Stimulated activated naive B cell treated with anti-CD40 and anti-IgM and Interleukin-4, amounts not matched to agents 10 μg/mL and 1 μg/mL and 100 μg/mL, for 72 hours (primary cell): Measurements from ENCODE around the gene IL15RA.
"Not testable (repeated sequence)": the region's sequence is repeated elsewhere in the genome, so short reads cannot be mapped to it uniquely, and the experiment has no call there.

ENCODE experiments used
- ATAC-seq, 2 donors: fragments of 150-1000 bp; cut with Tn5 transposase; replicated peaks; 2 replicates each; pipeline ENCODE4 v1.10.0; 2021; ENCODE audit warnings: moderate library complexity in 1 of 2
- DNase-seq: peaks from one replicate; pipeline ENCODE4 v3.0.0; 2021
- H3K27ac Mint-ChIP-seq: one replicate; pipeline ENCODE4 v1.8.0; 2022; ENCODE audit warnings: mild to moderate bottlenecking, mixed read lengths
- H3K27me3 Mint-ChIP-seq, 2 donors: one replicate each; pipeline ENCODE4 v1.8.0; 2022; ENCODE audit warnings: mixed read lengths in 2 of 2
- H3K36me3 Mint-ChIP-seq, 2 donors: one replicate each; pipeline ENCODE4 v1.8.0; 2022; ENCODE audit warnings: mixed read lengths in 2 of 2, mild to moderate bottlenecking in 1 of 2
- H3K4me1 Mint-ChIP-seq, 2 donors: one replicate each; pipeline ENCODE4 v1.8.0; 2022; ENCODE audit warnings: mixed read lengths in 2 of 2, mild to moderate bottlenecking in 1 of 2
- H3K4me3 Mint-ChIP-seq, 2 donors: one replicate each; pipeline ENCODE4 v1.8.0; 2022; ENCODE audit warnings: mild to moderate bottlenecking in 2 of 2, mixed read lengths in 2 of 2, moderate library complexity in 1 of 2
- H3K9me3 Mint-ChIP-seq, 2 donors: one replicate each; pipeline ENCODE4 v1.8.0; 2022; ENCODE audit warnings: mixed read lengths in 2 of 2, mild to moderate bottlenecking in 1 of 2

Gene IL15RA

GRCh38 chr10:5970527-5970926 lies 6.8 kb downstream of the IL15RA start:
- Mint-ChIP-seq H3K36me3 (peaks cover 17 to 18% of the 10 kb centered on the region in 2 donors), H3K27me3 (no peaks in the 10 kb centered on the region), H3K27ac (no peak overlapping the region), H3K4me3 (no peak overlapping the region), H3K9me3 (no peaks in the 10 kb centered on the region), H3K4me1 (peaks cover 26 to 33% of the 10 kb centered on the region in 2 donors)
- DNase-seq (no peak), ATAC-seq (no peak)

GRCh38 chr10:5970066-5970465 lies 7.3 kb downstream of the IL15RA start:
- Mint-ChIP-seq H3K4me3 (no peak overlapping the region), H3K27me3 (no peaks in the 10 kb centered on the region), H3K36me3 (peaks cover 18 to 20% of the 10 kb centered on the region in 2 donors), H3K27ac (no peak overlapping the region), H3K9me3 (no peaks in the 10 kb centered on the region), H3K4me1 (peaks cover 23 to 29% of the 10 kb centered on the region in 2 donors)
- DNase-seq: no peak
- ATAC-seq: no peak

- no peaks in the 10 kb centered on the region for H3K27me3 Mint-ChIP-seq
- DNase-seq: no peak
- no peak overlapping the region for H3K4me3 Mint-ChIP-seq
- peaks cover 20 to 21% of the 10 kb centered on the region in 2 donors for H3K36me3 Mint-ChIP-seq
- H3K4me1 Mint-ChIP-seq: peaks cover 18 to 20% of the 10 kb centered on the region in 2 donors
- no peak for ATAC-seq
- H3K9me3 Mint-ChIP-seq: no peaks in the 10 kb centered on the region
- no peak overlapping the region for H3K27ac Mint-ChIP-seq
These were observed 8.5 kb downstream of the IL15RA start for GRCh38 chr10:5968681-5969453.

DNA sequence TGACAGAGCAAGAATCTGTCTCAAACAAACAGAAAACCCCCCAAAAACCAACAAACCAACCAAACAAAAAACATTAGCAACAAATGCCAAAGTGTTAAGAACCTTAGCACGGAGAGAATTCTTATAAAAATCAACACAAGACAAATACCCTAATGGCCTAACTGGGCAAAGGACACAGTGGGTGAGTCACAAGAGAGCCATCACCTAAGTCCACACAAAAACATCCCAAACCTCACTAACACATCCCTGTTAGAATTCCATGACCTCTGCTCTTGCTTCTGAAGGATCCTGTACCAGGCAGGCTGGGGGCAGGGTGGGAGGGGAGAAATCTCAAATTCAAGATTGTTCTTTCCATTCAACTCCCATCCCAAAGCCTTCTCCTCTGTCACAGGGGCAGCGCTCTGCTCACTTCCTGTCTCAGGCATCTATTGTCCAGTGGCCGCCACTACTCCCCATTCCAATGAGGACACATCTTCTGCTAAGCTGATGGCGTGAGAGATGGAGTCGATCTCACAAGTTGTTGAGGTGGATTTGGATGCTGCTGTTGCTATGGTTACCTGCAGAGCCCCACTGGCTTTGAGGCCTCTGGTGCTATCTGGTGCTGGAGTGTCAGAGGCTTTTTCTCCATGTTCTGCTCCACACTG lies 9.2 kb downstream of the IL15RA start:
- Mint-ChIP-seq H3K27me3 (no peaks in the 10 kb centered on the region), H3K4me1 (peaks cover 18 to 19% of the 10 kb centered on the region in 2 donors), H3K27ac (no peak overlapping the region), H3K9me3 (no peaks in the 10 kb centered on the region), H3K36me3 (peaks cover 24% of the 10 kb centered on the region in 2 donors), H3K4me3 (no peak overlapping the region)
- ATAC-seq: no peak
- no peak for DNase-seq

DNA sequence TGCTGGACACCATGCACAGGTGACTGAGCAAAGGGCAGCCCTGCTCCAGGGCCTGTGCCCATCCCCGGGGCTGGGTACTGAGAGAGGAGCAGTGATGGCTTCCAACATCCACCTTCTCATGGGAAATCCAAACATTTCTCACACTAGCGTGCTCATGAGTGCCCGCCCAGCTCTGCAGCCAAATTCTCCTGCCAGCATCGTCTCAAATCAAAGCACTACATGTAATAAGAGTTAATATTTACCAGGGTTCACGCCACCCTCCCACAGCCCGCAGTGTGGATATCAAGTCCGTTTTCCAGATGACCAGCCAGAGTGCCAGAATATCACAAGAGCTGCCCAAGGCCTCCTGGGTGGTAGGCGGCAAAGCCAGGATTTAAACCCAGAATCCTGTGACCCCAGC lies 12.1 kb downstream of the IL15RA start:
- DNase-seq (no peak), ATAC-seq (no peak)
- no peaks in the 10 kb centered on the region for H3K27me3 Mint-ChIP-seq
- H3K9me3 Mint-ChIP-seq: no peaks in the 10 kb centered on the region
- no peak overlapping the region for H3K27ac Mint-ChIP-seq
- peaks cover 32 to 42% of the 10 kb centered on the region in 2 donors for H3K36me3 Mint-ChIP-seq
- no peak overlapping the region for H3K4me3 Mint-ChIP-seq
- H3K4me1 Mint-ChIP-seq: peaks cover 0 to 7% of the 10 kb centered on the region in 2 donors

- Mint-ChIP-seq H3K4me1 (peaks cover 0 to 4% of the 10 kb centered on the region in 2 donors), H3K36me3 (peaks cover 36 to 48% of the 10 kb centered on the region in 2 donors), H3K4me3 (no peak overlapping the region), H3K9me3 (no peaks in the 10 kb centered on the region), H3K27ac (no peak overlapping the region), H3K27me3 (no peaks in the 10 kb centered on the region)
- ATAC-seq: no peak
- no peak for DNase-seq
These were observed 12.6 kb downstream of the IL15RA start for GRCh38 chr10:5964736-5965135.

DNA sequence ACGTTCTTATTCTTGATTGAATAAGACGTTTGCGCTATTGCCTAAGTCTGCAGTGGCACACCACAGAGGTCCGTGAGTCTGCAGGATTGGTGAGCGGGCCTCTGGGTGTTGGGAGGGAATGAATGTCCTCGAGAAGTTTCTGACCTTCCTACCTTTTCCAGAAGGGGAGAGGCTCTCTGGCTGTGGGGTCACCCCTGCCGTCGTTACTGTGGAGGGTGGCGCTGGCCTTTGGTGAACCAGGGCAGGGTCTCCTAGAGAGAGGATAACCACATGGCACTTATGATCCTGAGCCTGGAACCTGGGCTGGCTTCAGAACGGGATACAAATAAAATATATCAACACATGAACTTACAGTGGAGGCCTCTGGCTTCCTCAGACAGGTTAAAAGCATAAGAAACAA lies 13.8 kb downstream of the IL15RA start:
- no peaks in the 10 kb centered on the region for H3K27me3 Mint-ChIP-seq

DNA sequence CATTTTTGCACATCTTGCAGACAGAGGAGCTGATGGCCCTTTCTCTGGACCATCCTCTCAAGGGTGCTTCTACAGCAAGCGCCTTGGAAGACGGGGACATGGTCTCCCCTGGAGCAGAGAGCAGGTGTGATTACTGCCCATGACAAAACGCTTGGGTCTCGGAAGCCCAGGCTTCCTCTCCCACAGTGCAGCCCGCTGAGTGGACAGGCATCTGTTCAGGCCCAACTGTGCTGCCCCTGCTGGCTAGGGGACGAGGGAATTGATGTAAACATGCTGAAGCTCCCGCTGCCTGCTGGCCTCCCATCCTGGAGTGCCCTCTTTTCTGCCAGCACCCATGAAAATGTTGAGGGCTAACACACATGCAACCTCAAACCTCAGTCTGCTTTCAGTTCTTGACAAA lies 14.3 kb downstream of the IL15RA start:
- DNase-seq (no peak), ATAC-seq (no peak)
- peaks cover 0 to 1% of the 10 kb centered on the region in 2 donors for H3K4me1 Mint-ChIP-seq
- no peaks in the 10 kb centered on the region for H3K27me3 Mint-ChIP-seq
- H3K4me3 Mint-ChIP-seq: no peak overlapping the region
- no peak overlapping the region for H3K27ac Mint-ChIP-seq
- H3K36me3 Mint-ChIP-seq: peaks cover 32 to 53% of the 10 kb centered on the region in 2 donors
- no peaks in the 10 kb centered on the region for H3K9me3 Mint-ChIP-seq

More for the DNA sequence above, 13.8 kb downstream of the IL15RA start:
- DNase-seq (no peak), ATAC-seq (no peak)
- H3K4me1 Mint-ChIP-seq: peaks cover 0 to 3% of the 10 kb centered on the region in 2 donors
- H3K4me3 Mint-ChIP-seq: no peak overlapping the region
- peaks cover 37 to 57% of the 10 kb centered on the region in 2 donors for H3K36me3 Mint-ChIP-seq
- no peak overlapping the region for H3K27ac Mint-ChIP-seq
- H3K9me3 Mint-ChIP-seq: no peaks in the 10 kb centered on the region

DNA sequence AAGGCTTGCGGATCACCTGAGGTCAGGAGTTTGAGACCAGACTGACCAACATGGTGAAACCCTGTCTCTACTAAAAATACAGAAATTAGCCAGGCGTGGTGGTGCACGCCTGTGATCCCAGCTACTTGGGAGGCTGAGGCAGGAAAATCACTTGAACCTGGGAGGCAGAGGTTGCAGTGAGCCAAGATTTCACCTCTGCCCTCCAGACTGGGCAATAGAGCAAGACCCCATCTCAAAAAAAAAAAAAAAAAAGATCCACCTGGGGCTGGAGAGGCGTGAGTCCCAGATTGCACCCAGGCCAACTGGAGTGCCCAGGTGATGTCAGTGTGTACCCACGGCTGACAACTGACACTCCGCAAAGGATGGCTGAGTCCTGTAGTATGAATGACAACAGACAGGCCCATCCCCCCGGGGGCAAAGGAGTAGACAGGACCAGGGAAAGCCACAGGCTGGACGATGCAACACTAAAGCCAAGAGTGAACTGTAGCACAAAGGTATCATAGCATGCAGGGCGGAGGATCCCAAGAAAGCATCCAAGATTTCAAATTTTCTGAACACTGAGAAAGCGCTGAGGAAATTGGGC lies 14.9 kb downstream of the IL15RA start:
- H3K9me3 Mint-ChIP-seq, H3K4me3 Mint-ChIP-seq, ATAC-seq, H3K27ac Mint-ChIP-seq, H3K4me1 Mint-ChIP-seq, DNase-seq, H3K27me3 Mint-ChIP-seq: not testable (repeated sequence)
- peaks cover 33 to 47% of the 10 kb centered on the region in 2 donors for H3K36me3 Mint-ChIP-seq

DNA sequence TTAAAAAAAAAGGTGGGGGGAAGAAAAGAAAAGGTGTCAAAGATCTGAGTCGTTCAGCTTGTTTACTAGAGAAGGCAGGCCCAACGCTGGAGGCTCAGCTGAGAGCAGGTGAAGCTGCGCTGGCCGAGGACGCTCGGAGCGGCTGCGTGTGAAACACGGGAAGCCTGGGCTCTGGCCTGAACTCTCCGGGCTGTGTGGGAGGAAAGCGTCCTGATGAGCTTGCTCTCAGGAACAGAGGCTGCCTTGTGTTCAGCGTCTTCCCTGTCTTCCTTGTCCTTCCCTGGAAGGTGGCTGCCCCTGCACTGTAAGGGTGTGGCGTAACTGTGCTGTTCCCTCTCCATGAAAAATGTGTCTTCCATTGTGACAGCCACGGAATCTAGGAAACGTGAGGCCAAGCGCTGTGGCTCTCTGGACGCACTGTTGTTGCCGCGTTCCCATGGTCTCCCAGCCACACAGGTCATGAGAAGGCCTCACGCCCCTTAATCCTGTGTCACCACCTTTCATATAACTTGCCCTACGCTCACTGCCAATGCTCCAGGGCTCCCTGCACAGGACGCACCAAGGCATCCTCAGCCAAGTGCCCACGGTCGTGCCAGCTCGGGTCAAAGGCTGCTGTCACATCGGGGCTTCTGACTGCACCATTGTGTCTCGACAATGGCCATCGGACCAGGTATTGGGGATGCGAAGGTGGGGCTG lies 15.8 kb downstream of the IL15RA start:
- H3K4me1 Mint-ChIP-seq: no peaks in the 10 kb centered on the region
- ATAC-seq (no peak), DNase-seq (no peak)
- no peaks in the 10 kb centered on the region for H3K9me3 Mint-ChIP-seq
- peaks cover 37 to 50% of the 10 kb centered on the region in 2 donors for H3K36me3 Mint-ChIP-seq
- no peak overlapping the region for H3K4me3 Mint-ChIP-seq
- no peaks in the 10 kb centered on the region for H3K27me3 Mint-ChIP-seq
- H3K27ac Mint-ChIP-seq: no peak overlapping the region

- not testable (repeated sequence) for H3K4me1 Mint-ChIP-seq, H3K9me3 Mint-ChIP-seq, H3K27ac Mint-ChIP-seq, DNase-seq, ATAC-seq, H3K4me3 Mint-ChIP-seq, H3K27me3 Mint-ChIP-seq
- H3K36me3 Mint-ChIP-seq: peaks cover 36 to 56% of the 10 kb centered on the region in 2 donors
These were observed 16.4 kb downstream of the IL15RA start for GRCh38 chr10:5960973-5961275.

DNA sequence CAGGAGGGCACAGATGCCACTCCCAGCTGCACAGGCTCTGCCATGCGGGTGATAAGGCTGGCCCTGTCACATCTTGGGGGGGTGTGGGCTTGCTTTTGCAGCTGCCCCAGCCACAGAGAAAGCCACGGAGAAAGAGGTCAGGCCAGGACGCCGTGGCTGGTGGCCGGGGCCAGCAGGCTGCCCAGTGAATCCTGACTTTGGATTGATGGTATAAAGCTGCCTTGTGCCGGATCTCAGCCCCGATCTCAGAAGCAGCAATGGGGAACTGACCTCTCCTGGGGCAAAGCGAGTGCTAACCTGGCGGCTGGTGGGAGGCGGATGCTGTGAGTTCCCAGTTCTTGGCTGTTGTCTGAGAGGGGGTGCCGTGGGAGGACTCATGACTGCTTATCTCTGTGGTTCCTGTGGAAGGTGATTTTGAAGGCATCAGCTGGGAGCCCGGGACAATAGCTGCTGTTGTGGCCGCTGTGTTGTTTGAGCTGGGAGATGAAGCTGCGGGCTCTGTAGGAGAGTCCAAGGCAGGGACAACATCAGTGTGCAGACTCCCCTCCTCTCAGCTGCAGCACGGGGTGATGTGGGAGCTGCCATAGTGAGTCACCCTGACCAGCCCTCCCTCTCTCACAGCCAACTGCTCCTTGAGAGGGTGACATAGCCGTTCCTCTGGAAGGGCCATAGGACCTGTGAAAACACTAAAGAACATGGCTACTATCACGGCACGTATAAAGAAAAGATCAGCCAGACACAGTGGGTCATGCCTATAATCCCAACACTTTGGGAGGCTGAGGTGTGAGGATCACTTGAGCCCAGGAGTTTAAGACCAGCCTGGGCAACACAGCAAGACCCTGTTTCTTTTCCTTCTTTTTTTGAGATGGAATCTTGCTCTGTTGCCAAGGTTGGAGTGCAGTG lies 17.0 kb downstream of the IL15RA start:
- ATAC-seq: no peak
- peaks cover 37 to 55% of the 10 kb centered on the region in 2 donors for H3K36me3 Mint-ChIP-seq
- no peak for DNase-seq
- H3K9me3 Mint-ChIP-seq: no peaks in the 10 kb centered on the region
- no peak overlapping the region for H3K4me3 Mint-ChIP-seq
- no peaks in the 10 kb centered on the region for H3K27me3 Mint-ChIP-seq
- H3K27ac Mint-ChIP-seq: no peak overlapping the region
- no peaks in the 10 kb centered on the region for H3K4me1 Mint-ChIP-seq

DNA sequence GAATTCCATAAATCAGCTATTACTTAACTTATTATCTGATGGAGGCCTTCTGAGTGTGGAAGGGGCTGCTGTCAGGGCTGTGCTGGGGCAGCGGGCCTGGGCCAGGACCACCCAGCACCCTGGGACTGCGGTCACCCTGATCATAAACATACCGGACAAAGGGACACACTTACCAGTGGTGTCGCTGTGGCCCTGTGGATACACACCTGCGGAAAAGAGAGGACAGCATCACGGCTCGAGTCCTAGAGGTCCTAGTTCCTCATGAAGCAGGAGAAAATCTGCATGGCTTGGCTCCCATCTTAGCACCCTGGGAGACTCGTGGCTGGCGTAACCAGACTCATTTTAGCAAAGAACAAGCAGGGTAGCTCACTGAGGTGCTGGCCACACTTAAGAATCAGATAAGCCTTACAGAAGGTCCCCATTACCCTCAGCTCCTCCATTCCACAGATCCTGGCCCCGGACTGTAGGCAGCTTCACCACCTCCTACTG lies 17.7 kb downstream of the IL15RA start:
- peaks cover 37 to 53% of the 10 kb centered on the region in 2 donors for H3K36me3 Mint-ChIP-seq
- H3K4me3 Mint-ChIP-seq: no peak overlapping the region
- ATAC-seq (no peak), DNase-seq (no peak)
- H3K9me3 Mint-ChIP-seq: no peaks in the 10 kb centered on the region
- H3K4me1 Mint-ChIP-seq: no peaks in the 10 kb centered on the region
- H3K27me3 Mint-ChIP-seq: no peaks in the 10 kb centered on the region
- H3K27ac Mint-ChIP-seq: no peak overlapping the region
